Brain microvascular endothelial cell (primary cell): ENCODE data around the gene PKNOX2.

Experiments
- DNase-seq: peaks from one replicate; pipeline ENCODE4 v3.0.0-alpha.2; 2020
- H3K27ac ChIP-seq: fragments of 250-450 bp; sonication (Bioruptor Pico); 2 replicates; pipeline ENCODE4 v1.5.1; 2020; ENCODE audit warnings: mild to moderate bottlenecking, moderate library complexity
- H3K27me3 ChIP-seq: fragments of 250-450 bp; sonication (Bioruptor Pico); replicated peaks from 2 replicates; pipeline ENCODE4 v1.5.1; 2020; ENCODE audit warnings: mild to moderate bottlenecking
- H3K36me3 ChIP-seq: fragments of 250-450 bp; sonication (Bioruptor Pico); replicated peaks from 2 replicates; pipeline ENCODE4 v1.5.1; 2020; ENCODE audit warnings: mild to moderate bottlenecking
- H3K4me3 ChIP-seq: 2 replicates; pipeline ENCODE4 v1.5.1; 2011; ENCODE audit warnings: low read depth, mild to moderate bottlenecking, control low read depth, low read length, moderate library complexity
- in situ Hi-C: cut with HindIII; loops from 2 replicates; pipeline ENCODE4 v1.10.0; 2017; ENCODE audit warnings: low sequenced_read_pairs, low pct_ligation_motif_present
- TF ChIP-seq, protein P1 (sequence below): IDR thresholded peaks from 2 replicates; pipeline ENCODE4 v1.5.1; 2011; ENCODE audit warnings: low read depth, mild to moderate bottlenecking, moderate library complexity, low read length, control low read depth, inconsistent platforms; ENCODE audit errors: missing control alignments

PKNOX2 gene

DNA sequence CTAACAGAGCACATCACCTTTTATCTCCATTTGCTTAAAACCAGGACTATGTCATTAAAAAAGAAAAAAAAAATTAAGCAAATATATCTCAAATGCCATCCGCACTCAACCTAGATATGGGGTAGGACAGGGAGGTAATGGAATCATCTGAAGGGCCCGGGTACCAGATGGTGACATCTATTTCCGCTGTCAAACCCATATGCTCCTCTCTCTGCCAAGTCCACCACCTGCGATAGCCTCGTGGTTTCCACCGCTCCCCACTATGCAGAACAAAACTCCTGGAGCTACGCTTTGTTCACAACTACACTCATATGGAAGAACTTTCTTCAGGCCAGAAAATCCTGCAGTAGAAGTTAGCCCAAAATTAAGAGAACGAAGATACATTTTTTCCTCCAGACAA is 300.1 kb downstream of the PKNOX2 start:
- Histone ChIP-seq H3K27ac (no peak overlapping the region), H3K36me3 (no peaks in the 10 kb centered on the region), H3K27me3 (no peaks in the 10 kb centered on the region), H3K4me3 (no peak overlapping the region)
- DNase-seq, result no peak
- TF ChIP-seq, protein P1, sequence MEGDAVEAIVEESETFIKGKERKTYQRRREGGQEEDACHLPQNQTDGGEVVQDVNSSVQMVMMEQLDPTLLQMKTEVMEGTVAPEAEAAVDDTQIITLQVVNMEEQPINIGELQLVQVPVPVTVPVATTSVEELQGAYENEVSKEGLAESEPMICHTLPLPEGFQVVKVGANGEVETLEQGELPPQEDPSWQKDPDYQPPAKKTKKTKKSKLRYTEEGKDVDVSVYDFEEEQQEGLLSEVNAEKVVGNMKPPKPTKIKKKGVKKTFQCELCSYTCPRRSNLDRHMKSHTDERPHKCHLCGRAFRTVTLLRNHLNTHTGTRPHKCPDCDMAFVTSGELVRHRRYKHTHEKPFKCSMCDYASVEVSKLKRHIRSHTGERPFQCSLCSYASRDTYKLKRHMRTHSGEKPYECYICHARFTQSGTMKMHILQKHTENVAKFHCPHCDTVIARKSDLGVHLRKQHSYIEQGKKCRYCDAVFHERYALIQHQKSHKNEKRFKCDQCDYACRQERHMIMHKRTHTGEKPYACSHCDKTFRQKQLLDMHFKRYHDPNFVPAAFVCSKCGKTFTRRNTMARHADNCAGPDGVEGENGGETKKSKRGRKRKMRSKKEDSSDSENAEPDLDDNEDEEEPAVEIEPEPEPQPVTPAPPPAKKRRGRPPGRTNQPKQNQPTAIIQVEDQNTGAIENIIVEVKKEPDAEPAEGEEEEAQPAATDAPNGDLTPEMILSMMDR, result no peak
- in situ Hi-C loops, result no loop called here

DNA sequence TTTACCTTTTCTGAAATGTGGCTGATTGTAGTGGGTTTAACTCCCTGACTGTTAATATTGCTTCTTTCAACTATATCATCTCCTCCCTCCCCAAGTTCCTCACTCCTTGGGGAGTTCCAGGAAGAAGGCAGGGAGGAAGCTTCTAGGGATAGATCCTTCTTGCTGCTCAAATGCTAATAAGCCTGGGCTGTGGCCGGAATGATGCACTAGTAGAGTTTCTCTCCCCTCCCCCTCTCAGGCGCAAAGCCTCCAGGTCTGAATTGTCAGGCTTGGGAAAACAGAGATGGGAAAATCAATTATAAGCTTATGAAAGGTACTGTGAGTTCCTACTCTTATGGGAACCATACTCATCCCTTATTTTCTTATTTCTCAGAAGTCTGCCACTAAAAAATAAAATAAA is 300.7 kb downstream of the PKNOX2 start:
- Histone ChIP-seq H3K27me3 (no peaks in the 10 kb centered on the region), H3K27ac (no peak overlapping the region), H3K4me3 (no peak overlapping the region), H3K36me3 (no peaks in the 10 kb centered on the region)
- DNase-seq, result no peak
- TF ChIP-seq, protein P1, result no peak
- in situ Hi-C loops, result no loop called here

DNA sequence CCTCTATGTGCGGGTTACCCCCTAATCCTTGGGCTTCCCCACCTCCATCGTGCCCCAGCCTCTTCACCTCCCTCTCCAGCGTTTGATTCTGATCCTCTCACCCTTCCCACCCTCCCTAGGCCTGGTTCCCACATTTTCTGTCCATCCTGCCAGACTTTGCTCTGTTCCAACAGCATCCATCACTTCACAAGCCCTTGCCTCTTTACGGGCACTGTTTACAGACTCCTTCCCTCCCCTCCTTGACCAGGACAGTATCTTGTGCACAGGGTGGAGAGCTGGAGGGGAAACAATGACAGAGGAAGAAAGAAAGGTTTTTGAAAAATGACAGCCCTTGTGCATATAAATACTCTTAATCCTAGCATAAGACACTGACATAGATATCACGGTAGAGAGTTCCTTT is 301.1 kb downstream of the PKNOX2 start:
- Histone ChIP-seq H3K27ac (no peak overlapping the region), H3K27me3 (no peaks in the 10 kb centered on the region), H3K36me3 (no peaks in the 10 kb centered on the region), H3K4me3 (no peak overlapping the region)
- in situ Hi-C loops, result no loop called here
- TF ChIP-seq, protein P1, result no peak
- no peak for DNase-seq

DNA sequence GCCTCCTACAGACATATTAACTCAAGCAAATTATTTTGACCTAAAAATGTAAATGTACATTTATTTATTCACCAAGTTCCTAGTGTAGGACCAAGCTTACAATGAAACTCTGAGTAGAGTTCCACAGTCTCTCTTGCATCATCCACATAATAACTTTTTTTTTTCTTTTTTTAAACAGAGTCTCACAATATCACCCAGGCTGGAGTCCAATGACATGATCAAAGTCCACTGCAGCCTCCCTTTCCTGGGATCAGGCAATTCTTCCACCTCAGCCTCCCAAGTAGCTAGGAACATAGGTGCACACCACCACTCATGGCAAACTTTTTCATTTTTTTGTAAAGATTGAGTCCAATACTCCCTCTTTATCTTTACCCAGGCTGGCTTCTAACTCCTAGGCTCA is 303.5 kb downstream of the PKNOX2 start:
- H3K4me3 ChIP-seq, result no peak overlapping the region
- in situ Hi-C loops, result no loop called here
- H3K36me3 ChIP-seq, result no peaks in the 10 kb centered on the region
- TF ChIP-seq, protein P1, result no peak
- no peak overlapping the region for H3K27ac ChIP-seq
- H3K27me3 ChIP-seq, result no peaks in the 10 kb centered on the region
- no peak for DNase-seq

DNA sequence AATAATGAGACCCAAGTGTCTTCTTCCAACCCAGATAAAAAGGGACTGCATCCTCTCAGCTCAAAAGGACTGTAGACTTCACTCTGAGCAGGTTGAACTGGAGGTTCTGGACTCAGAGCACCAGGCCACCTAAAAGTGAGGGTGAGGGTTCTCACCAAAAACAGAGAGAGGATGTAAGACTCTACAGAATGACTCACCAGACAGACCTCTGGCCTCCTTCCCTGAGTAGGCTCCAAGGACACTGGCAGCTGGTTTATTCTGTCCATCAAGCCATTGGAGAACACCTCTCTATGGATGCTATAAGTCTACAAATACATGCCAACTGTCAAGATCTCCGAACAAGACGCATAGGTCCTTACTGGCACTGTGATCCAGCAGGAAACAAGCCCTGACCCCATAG is 304.3 kb downstream of the PKNOX2 start:
- Histone ChIP-seq H3K27ac (no peak overlapping the region), H3K4me3 (no peak overlapping the region), H3K36me3 (no peaks in the 10 kb centered on the region), H3K27me3 (no peaks in the 10 kb centered on the region)
- no peak for DNase-seq
- TF ChIP-seq, protein P1, result no peak
- in situ Hi-C loops, result no loop called here

DNA sequence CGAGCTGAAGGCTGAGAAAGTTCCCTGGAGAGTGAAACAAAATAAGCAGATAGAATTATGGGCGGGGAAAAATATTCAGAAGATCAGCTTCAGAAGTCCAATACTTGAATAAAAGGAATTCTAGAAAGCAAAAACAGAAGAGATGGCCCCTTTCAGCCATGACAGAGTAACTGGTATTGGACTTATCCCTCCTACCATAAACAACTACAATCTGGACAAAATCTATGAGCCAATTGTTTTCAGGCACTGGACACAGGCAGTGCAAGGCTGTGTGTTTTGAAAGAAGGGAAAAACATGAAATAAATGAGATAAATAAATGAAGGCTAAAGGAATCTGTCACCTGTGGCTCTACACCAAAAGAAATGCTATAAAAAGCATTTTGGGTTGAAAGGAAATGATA is 305.8 kb downstream of the PKNOX2 start:
- in situ Hi-C loops, result no loop called here
- Histone ChIP-seq H3K27me3 (no peaks in the 10 kb centered on the region), H3K4me3 (no peak overlapping the region), H3K36me3 (no peaks in the 10 kb centered on the region), H3K27ac (no peak overlapping the region)
- DNase-seq, result no peak
- TF ChIP-seq, protein P1, result no peak
